HG02981 (cell line): ENCODE data around the gene MBTPS2.
"Not testable (repeated sequence)": the region's sequence is repeated elsewhere in the genome, so short reads cannot be mapped to it uniquely, and the experiment has no call there.

ENCODE experiments used
- ATAC-seq: cut with Tn5 transposase; IDR thresholded peaks from one replicate; pipeline ENCODE4 v1.9.1; 2021; ENCODE audit warnings: mild to moderate bottlenecking, moderate library complexity; ENCODE audit not compliant: unreplicated experiment

MBTPS2 gene

GRCh38 chrX:21855937-21856415 is 16.6 kb downstream of the MBTPS2 start, which contains the start of gene YY2:
YY2 (plus strand) TSS chrX:21855987; CDS start chrX:21856485, 498 bp downstream.
- no peak for ATAC-seq

GRCh38 chrX:21856504-21856903 is 17.1 kb downstream of the MBTPS2 start:
- no peak for ATAC-seq

DNA sequence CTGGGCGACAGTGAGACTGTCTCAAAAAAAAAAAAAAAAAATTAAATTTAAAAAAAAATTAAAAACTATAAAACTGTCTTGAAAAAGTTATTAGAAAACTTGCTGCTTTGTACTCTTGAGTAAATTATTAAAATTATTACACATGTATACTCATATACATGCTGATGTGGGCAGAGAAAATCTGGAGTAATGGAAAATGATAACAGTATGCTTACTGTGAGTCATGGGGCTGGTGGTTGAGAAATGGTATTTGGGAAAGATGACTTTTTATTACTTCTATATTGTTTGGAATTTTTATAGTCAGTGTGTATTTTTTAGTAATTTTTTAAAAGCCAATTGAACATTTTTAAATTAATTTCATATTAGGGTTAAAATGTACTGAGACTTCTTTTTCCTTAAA is 23.8 kb downstream of the MBTPS2 start:
- ATAC-seq: no peak

DNA sequence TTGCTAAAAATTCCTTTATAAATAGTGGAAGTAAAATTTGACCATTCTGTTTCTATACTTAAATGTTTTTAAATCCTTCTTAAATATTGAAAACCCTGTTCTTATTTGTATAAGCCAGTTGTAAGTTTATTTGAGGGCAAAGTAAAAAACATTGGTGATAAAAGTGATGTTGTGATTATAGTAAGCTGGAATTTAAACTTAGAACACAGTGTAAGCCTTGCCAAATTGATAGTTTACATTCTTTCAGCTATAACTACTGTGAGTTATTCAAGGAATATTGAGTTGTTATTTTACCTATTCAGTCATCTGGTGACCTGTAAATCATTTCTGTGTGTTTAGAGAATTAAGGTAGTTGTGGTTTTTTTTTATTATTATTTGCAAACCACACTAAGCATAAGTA is 26.0 kb downstream of the MBTPS2 start:
- ATAC-seq: no peak

- no peak for ATAC-seq
Measured at GRCh38 chrX:21870494-21870893, 31.1 kb downstream of the MBTPS2 start.

DNA sequence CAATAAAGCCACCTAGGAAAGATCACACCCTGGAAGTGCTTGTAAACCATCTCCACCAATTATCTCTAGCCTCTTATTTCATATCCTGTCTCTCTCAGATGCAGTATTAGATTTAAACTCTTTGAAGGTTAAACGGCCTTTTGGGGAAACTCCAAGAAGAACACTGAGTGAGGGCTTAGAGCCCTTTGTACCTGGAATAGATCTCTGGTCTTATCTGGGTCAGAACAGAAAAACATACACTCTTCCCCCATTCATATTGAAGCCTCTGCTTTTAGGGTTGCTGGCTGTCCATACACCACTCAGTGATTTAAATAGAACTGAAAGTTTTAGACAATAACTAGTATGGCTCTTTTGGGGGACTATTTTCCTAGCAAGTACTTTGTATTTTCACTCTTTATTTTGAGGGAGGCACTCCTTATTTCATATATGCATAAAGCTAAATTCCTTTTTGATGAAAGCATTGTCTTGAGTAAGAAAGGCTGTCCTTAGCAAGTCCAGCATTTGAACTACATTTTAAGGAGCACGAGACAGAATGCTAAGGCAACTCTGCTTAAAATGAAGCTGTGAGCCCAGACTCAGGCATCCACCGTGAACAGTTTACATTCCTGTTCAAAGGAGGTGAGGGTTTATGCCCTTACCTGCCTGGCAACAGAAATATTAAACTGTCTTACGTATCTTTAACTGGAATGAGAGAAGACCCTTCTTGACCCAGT is 33.8 kb downstream of the MBTPS2 start:
- no peak for ATAC-seq

- not testable (repeated sequence) for ATAC-seq
Measured at GRCh38 chrX:21874182-21874581, 34.8 kb downstream of the MBTPS2 start.

- ATAC-seq: no peak
Measured at GRCh38 chrX:21875013-21875412, 35.6 kb downstream of the MBTPS2 start.

- no peak for ATAC-seq
Measured at GRCh38 chrX:21881881-21882574, 42.6 kb downstream of the MBTPS2 start.

GRCh38 chrX:21883258-21883657 is 43.8 kb downstream of the MBTPS2 start:
- ATAC-seq: no peak

- no peak for ATAC-seq
Measured at GRCh38 chrX:21885568-21885967, 46.2 kb downstream of the MBTPS2 start.

DNA sequence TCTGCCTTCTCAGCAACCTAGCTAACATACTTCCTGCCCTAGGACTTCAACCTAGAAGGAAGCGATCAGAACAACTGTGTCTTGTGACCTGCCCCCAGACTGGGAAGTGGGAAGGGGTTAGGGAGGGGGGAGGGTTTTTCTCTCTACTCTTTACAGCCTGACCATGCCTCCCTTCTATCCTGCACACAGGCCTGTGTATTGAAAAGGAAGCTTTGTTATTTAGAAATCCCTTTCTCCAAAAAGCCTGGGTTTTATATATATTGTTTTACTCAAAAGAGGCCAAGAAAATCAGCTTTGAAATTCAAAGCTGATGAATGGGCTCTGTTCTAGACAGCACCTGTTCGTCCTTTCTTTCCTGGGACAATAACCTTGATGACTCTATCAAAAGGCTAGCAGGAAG is 65.9 kb downstream of the MBTPS2 start:
- ATAC-seq: no peak

DNA sequence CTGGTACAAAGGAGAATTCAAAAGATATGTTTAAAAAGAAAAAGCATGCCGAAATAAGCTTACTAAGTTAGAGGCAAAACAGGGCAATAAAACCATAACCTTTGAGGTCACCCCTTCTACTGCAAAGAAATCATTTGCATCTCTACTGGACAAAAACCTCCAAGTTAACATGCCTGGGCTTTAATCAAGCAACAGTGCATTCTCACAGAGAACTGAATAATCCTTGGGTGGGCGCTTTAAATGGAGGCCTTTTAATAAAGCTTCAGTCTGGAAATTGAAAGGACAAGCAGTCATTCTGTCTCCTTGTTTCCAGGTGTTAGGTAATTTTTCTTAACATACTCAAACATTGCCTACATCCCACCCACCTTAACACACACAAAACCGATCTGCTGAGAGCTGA is 66.5 kb downstream of the MBTPS2 start:
- no peak for ATAC-seq

GRCh38 chrX:21907260-21907659 is 67.8 kb downstream of the MBTPS2 start:
- no peak for ATAC-seq

DNA sequence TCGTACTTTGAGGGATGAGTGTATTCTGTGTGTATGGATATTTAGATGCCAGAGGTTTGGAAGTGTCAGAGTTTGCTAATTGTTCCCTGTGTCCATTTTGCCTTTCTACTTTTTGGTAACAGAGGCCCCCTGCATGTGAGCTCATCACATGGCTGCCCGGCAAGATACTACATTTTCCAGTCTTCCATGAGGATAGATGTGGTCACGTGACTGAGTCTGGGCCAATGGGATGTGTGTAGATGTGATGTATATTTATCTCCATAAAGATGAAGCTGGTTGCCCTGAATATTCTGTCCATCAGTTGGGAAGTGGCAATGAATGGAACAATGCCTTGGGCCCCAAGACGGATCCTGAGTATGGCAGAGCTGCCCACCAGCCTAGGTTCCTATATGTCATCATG is 72.1 kb downstream of the MBTPS2 start:
- no peak for ATAC-seq

GRCh38 chrX:21912220-21912619 is 72.8 kb downstream of the MBTPS2 start:
- no peak for ATAC-seq

DNA sequence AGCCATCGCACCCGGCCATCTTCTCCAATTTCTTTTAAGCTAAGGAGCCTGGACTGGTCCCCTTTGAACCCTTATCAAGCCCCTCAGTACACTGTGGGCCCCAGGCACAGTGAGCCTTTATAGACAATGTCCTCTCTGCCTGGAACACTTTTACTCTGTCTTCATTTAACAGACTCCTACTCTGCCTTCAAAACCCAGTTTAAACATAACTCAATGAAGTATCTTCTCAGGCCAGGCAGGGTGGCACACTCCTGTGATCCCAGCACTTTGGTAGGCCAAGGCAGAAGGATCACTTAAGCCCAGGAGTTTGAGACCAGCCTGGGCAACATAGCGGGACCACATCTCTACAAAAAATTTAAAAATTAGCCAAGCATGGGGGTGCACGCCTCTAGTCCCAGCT is 73.6 kb downstream of the MBTPS2 start:
- no peak for ATAC-seq

DNA sequence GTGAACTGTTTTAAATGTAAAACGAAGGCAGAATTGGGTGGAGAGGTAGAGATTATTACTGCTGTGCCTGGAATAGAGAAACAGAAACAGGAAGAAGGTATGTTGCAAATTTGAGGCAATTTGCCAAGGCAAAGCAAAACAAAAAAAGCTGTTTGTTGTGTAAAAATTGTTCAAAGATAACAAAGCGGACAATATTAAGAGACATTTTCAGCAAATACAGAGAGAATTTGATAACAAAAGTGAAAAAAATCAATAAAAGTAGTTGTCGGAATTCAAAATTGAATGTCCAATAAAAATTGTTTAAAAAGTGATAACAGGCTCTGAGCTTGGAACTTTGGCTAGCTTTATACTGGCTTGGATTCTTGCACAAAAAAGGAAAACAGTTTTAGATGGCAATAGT is 86.7 kb downstream of the MBTPS2 start:
- no peak for ATAC-seq

- no peak for ATAC-seq
Measured at GRCh38 chrX:21926527-21927278, 87.3 kb downstream of the MBTPS2 start.

DNA sequence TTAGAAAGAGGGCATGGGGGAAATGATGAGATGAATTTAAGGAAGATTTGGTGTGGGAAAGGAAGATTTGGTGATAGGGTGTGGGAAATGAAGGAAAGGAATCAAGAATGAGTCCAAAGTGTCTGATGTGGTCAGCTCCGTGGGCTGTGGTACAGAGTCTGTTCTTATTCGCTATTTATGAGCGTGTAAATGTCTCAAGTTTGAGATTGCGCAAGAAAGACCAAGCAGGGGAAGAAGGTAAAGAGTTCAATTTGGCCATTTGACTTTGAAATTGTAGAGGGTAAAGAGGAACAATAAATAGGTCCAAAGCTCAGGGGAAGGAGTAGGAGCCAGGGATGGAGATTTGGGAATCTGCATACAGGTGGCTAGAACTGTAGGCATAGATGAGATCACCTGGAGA is 89.8 kb downstream of the MBTPS2 start:
- ATAC-seq: no peak

DNA sequence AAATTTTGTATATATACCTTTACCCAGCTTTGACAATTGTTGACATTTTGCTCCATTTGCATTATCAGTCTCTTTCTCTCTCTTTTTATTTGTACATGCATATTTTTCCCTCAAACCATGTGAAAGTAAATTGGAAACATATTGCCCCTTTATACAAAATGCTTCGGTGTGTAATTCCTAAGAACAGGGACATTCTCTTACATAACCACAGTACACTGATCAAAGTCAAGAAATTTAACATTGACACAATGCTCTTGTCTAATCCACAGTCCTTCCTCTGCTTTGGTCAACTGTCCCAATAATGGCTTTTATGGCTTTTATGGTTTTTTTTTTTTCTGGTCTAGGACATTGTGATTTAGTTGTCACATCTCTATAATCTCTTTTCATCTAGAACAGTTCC is 91.6 kb downstream of the MBTPS2 start:
- no peak for ATAC-seq
